K562 (cell line): Measurements from ENCODE around the gene ASXL2. TPM values are rescaled to one million over a fixed set of nuclear protein-coding genes. Genes with fewer than 3 reads are reported as not detected.
A peak's percentile ranks its signal among the peaks of the same experiment; 100 is the strongest.

Experiments used
- ADNP ChIP-seq: fragments of 200-800 bp; sonication (Bioruptor generic); IDR thresholded peaks from 2 replicates; pipeline ENCODE4 v1.6.1; 2016; ENCODE audit warnings: missing genetic modification characterization, missing compliant biosample characterization
- ARNT ChIP-seq, 2 experiments: fragments of 450-650 bp; IDR thresholded peaks; 2 replicates each; pipeline ENCODE4 v1.6.1; 2016; ENCODE audit warnings: mild to moderate bottlenecking in 1 of 2
- ATF7 ChIP-seq: fragments of 450-650 bp; IDR thresholded peaks from 2 replicates; pipeline ENCODE4 v1.7.1; 2014; ENCODE audit warnings: mild to moderate bottlenecking, moderate library complexity
- CCAR2 ChIP-seq: fragments of 200-400 bp; formaldehyde crosslinking; IDR thresholded peaks from 2 replicates; pipeline ENCODE4 v1.6.1; 2017; ENCODE audit warnings: mild to moderate bottlenecking, low read depth, low read length
- CXXC5 ChIP-seq: fragments of 250-450 bp; sonication (Bioruptor Pico); IDR thresholded peaks from 2 replicates; pipeline ENCODE4 v1.8.0; 2022; ENCODE audit warnings: inconsistent platforms, mild to moderate bottlenecking, moderate library complexity
- DNMT1 ChIP-seq: fragments of 450-650 bp; IDR thresholded peaks from 2 replicates; pipeline ENCODE4 v1.6.1; 2016; ENCODE audit warnings: antibody characterized with exemption, mild to moderate bottlenecking
- HNRNPK ChIP-seq: fragments of 200-400 bp; formaldehyde crosslinking; IDR thresholded peaks from one replicate; pipeline ENCODE4 v1.6.1; 2018; ENCODE audit warnings: mild to moderate bottlenecking, low read depth, low read length; ENCODE audit not compliant: poor library complexity, severe bottlenecking
- MEF2A ChIP-seq: IDR thresholded peaks from 2 replicates; pipeline ENCODE4 v1.6.1; 2011; ENCODE audit warnings: low read depth, mild to moderate bottlenecking, low read length, moderate library complexity; ENCODE audit not compliant: control insufficient read depth
- NCOR1 ChIP-seq: fragments of 450-650 bp; IDR thresholded peaks from 2 replicates; pipeline ENCODE4 v1.6.1; 2016; ENCODE audit warnings: mild to moderate bottlenecking, moderate library complexity
- NFE2 ChIP-seq: IDR thresholded peaks from 2 replicates; pipeline ENCODE4 v1.6.1; 2014; ENCODE audit warnings: antibody characterized with exemption, low read depth
- NFRKB ChIP-seq: fragments of 450-650 bp; IDR thresholded peaks from 2 replicates; pipeline ENCODE4 v1.6.1; 2016; ENCODE audit warnings: low read depth
- NKRF ChIP-seq: fragments of 450-650 bp; IDR thresholded peaks from 2 replicates; pipeline ENCODE4 v1.6.1; 2016; ENCODE audit warnings: borderline replicate concordance
- RBM17 ChIP-seq: fragments of 200-400 bp; formaldehyde crosslinking; IDR thresholded peaks from 2 replicates; pipeline ENCODE4 v1.6.1; 2017; ENCODE audit warnings: low read depth, mild to moderate bottlenecking, low read length, borderline replicate concordance
- SP2 ChIP-seq: IDR thresholded peaks from 2 replicates; pipeline ENCODE4 v1.6.1; 2011; ENCODE audit warnings: mild to moderate bottlenecking, low read depth, low read length, moderate library complexity; ENCODE audit not compliant: poor library complexity, severe bottlenecking; ENCODE audit errors: extremely low read depth
- SPI1 ChIP-seq: IDR thresholded peaks from 2 replicates; pipeline ENCODE4 v1.6.1; 2011; ENCODE audit warnings: low read depth, low read length, control low read depth, borderline replicate concordance
- SUPT5H ChIP-seq: fragments of 450-650 bp; IDR thresholded peaks from 2 replicates; pipeline ENCODE4 v1.6.1; 2016
- TBL1XR1 ChIP-seq, 2 experiments: IDR thresholded peaks; 2 replicates each; pipeline ENCODE4 v1.6.1; 2012; ENCODE audit warnings: improper control_type of control experiment in 2 of 2, low read length in 2 of 2, mild to moderate bottlenecking in 1 of 2
- XRCC3 ChIP-seq: fragments of 450-650 bp; IDR thresholded peaks from 2 replicates; pipeline ENCODE4 v1.6.1; 2017; ENCODE audit warnings: mild to moderate bottlenecking, moderate library complexity
- ZBTB17 ChIP-seq: fragments of 450-650 bp; formaldehyde crosslinking; IDR thresholded peaks from 2 replicates; pipeline ENCODE4 v1.4.0; 2020; ENCODE audit warnings: mild to moderate bottlenecking
- ZC3H11A ChIP-seq: IDR thresholded peaks from 2 replicates; pipeline ENCODE4 v1.6.1; 2012; ENCODE audit warnings: low read depth, low read length, improper control_type of control experiment
- ZNF24 ChIP-seq: fragments of 450-650 bp; IDR thresholded peaks from 2 replicates; pipeline ENCODE4 v1.6.1; 2016
- ZNF277 ChIP-seq: fragments of 250-450 bp; sonication (Bioruptor Pico); IDR thresholded peaks from 2 replicates; pipeline ENCODE4 v1.8.0; 2022; ENCODE audit warnings: inconsistent platforms, mild to moderate bottlenecking, moderate library complexity, borderline replicate concordance
- ZNF717 ChIP-seq: fragments of 250-450 bp; sonication (Bioruptor Pico); IDR thresholded peaks from 2 replicates; pipeline ENCODE4 v1.5.0; 2021
- polyA plus RNA-seq, 8 experiments: library from polyadenylated mRNA; depleted of rRNA in 4 of 8; stranded (reverse) in 5 of 8; unstranded in 3 of 8; fragments of >200 nt; fragmentation: Nextera tagmentation in 2 of 8; fragmentation: Illumina TruSeq in 1 of 8; extraction: Ambion mirVana in 2 of 8; extraction: Trizol in 1 of 8; gene quantifications; 2 replicates each; pipeline versions ENCODE4 v1.2.1 to v1.2.3, GENCODE V29; 2011 to 2014; ENCODE audit warnings: inconsistent platforms in 1 of 8, missing spikeins in 1 of 8
- total RNA-seq, 7 experiments: library from RNA; depleted of rRNA in 6 of 7; stranded (reverse); fragments of >200 nt in 6 of 7; fragmentation: Illumina TruSeq in 2 of 7; extraction: Trizol in 2 of 7; gene quantifications; 2 replicates each; pipeline versions ENCODE4 v1.2.1 to v1.2.3, GENCODE V29; 2011 to 2021; ENCODE audit warnings: low replicate concordance in 1 of 7
- TF ChIP-seq, protein P1 (sequence below), 2 experiments: fragments of 450-650 bp; IDR thresholded peaks; 2 replicates each; pipeline ENCODE4 v1.6.1; 2016
- TF ChIP-seq, protein P2 (sequence below): sonication (generic); formaldehyde crosslinking; IDR thresholded peaks from 2 replicates; pipeline ENCODE4 v1.8.1; 2022; ENCODE audit warnings: missing genetic modification reagents

The ASXL2 gene
- total and polyA plus RNA-seq, 9 of the 15 experiments (the other 6 are each of a cell fraction or from before 2014, with no cell fraction given), result 2.2 to 25.9 (median 9.0) TPM

GRCh38 chr2:25851740-25852503, 26.4 kb downstream of the ASXL2 start (continued):
- TF ChIP-seq ZNF277 (CRISPR knock-in tag), result no peak
- TF ChIP-seq ADNP (tag), result 0 out of 2 replicates have a peak, but pooled peaks have one; percentile 56
- peak; percentile 61 for TF ChIP-seq SUPT5H
- no peak for TF ChIP-seq DNMT1
- TF ChIP-seq ZBTB17, result no peak
- peak; percentile 82 for TF ChIP-seq NFRKB
- 0 out of 2 replicates have a peak, but pooled peaks have one; percentile 21 for TF ChIP-seq ZNF24
- no peak for TF ChIP-seq SP2
- TF ChIP-seq TBL1XR1 (IDR thresholded peaks at IDR 0.05; ENCODE audit: low read length in 2 of 2), result no peak
- peak; percentile 46 to 69 for TF ChIP-seq ARNT (IDR thresholded peaks at IDR 0.05)
- TF ChIP-seq CCAR2, result no peak
- TF ChIP-seq, protein P1, sequence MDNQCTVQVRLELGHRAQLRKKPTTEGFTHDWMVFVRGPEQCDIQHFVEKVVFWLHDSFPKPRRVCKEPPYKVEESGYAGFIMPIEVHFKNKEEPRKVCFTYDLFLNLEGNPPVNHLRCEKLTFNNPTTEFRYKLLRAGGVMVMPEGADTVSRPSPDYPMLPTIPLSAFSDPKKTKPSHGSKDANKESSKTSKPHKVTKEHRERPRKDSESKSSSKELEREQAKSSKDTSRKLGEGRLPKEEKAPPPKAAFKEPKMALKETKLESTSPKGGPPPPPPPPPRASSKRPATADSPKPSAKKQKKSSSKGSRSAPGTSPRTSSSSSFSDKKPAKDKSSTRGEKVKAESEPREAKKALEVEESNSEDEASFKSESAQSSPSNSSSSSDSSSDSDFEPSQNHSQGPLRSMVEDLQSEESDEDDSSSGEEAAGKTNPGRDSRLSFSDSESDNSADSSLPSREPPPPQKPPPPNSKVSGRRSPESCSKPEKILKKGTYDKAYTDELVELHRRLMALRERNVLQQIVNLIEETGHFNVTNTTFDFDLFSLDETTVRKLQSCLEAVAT (IDR thresholded peaks at IDR 0.05), result peak; percentile 54 to 73; a peak in 2 of 4 replicates
- peak; percentile 8; the same call in 1 of the 2 replicates for TF ChIP-seq NCOR1
- 0 out of 2 replicates have a peak, but pooled peaks have one; percentile 32 for TF ChIP-seq CXXC5 (CRISPR knock-in tag)
- TF ChIP-seq, protein P2, sequence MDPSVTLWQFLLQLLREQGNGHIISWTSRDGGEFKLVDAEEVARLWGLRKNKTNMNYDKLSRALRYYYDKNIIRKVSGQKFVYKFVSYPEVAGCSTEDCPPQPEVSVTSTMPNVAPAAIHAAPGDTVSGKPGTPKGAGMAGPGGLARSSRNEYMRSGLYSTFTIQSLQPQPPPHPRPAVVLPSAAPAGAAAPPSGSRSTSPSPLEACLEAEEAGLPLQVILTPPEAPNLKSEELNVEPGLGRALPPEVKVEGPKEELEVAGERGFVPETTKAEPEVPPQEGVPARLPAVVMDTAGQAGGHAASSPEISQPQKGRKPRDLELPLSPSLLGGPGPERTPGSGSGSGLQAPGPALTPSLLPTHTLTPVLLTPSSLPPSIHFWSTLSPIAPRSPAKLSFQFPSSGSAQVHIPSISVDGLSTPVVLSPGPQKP, result no peak
- no peak for TF ChIP-seq RBM17
- TF ChIP-seq SPI1, result no peak
- no peak for TF ChIP-seq ZC3H11A
- TF ChIP-seq MEF2A, result no peak
- peak; percentile 75 for TF ChIP-seq ATF7
- no peak for TF ChIP-seq XRCC3
- no peak for TF ChIP-seq ZNF717
- peak; percentile 58; the same call in 1 of the 2 replicates for TF ChIP-seq NKRF
- TF ChIP-seq HNRNPK, result no peak
- peak; percentile 88 for TF ChIP-seq NFE2
